Gastrocnemius medialis (tissue), 4 donors: ENCODE results near the gene ZNF492. TPM values are rescaled to one million over a fixed set of nuclear protein-coding genes. Genes with fewer than 3 reads are reported as not detected.

Experiments
- ATAC-seq, 2 donors: fragments of 150-250 bp; one replicate each; pipeline ENCODE4 v1.9.1; 2016
- DNase-seq, 2 donors: peaks; one replicate each; pipeline ENCODE4 v3.0.0-alpha.2; 2019
- H3K27ac ChIP-seq, 4 donors: fragments of 200-600 bp; sonication (generic); 1 replicate in 1 of 4; 2 replicates in 3 of 4; pipeline ENCODE4 v1.5.1; 2016 to 2018; ENCODE audit warnings: mild to moderate bottlenecking in 2 of 4, moderate library complexity in 1 of 4
- H3K27me3 ChIP-seq, 3 donors: fragments of 200-600 bp; sonication (generic) in 2 of 3; 1 replicate in 1 of 3; 2 replicates in 2 of 3; pipeline versions ENCODE4 v1.5.1 to v1.6.0; 2016 to 2019; ENCODE audit warnings: mild to moderate bottlenecking in 1 of 3, moderate library complexity in 1 of 3
- H3K36me3 ChIP-seq, 2 donors: fragments of 200-600 bp; sonication (generic) in 1 of 2; one replicate each; pipeline ENCODE4 v1.5.1; 2017 to 2018
- H3K4me1 ChIP-seq, 2 donors: fragments of 200-600 bp; sonication (generic) in 1 of 2; one replicate each; pipeline ENCODE4 v1.5.1; 2016 to 2017; ENCODE audit warnings: mild to moderate bottlenecking in 2 of 2
- H3K4me3 ChIP-seq, 4 donors: fragments of 200-600 bp; sonication (generic) in 3 of 4; 1 replicate in 1 of 4; 2 replicates in 3 of 4; pipeline ENCODE4 v1.5.1; 2016 to 2019; ENCODE audit warnings: mild to moderate bottlenecking in 2 of 4
- H3K9me3 ChIP-seq, 3 donors: fragments of 200-600 bp; sonication (generic) in 2 of 3; 1 replicate in 1 of 3; 2 replicates in 2 of 3; pipeline ENCODE4 v1.5.1; 2016 to 2019
- POLR2A ChIP-seq, 2 donors: fragments of 450-650 bp; IDR thresholded peaks; one replicate each; pipeline ENCODE4 v1.6.1; 2017; ENCODE audit warnings: antibody characterized with exemption in 2 of 2, mild to moderate bottlenecking in 2 of 2, moderate library complexity in 2 of 2
- in situ Hi-C, 4 donors: fragments of 200-750 bp; cut with MboI; loops; one replicate each; pipeline versions ENCODE4 v1.15.0 to v1.8.0; 2017; ENCODE audit warnings: low sequenced_read_pairs in 4 of 4
- intact Hi-C: fragments of 100-400 bp; cut with DNase I; formaldehyde crosslinking; loops from one replicate; pipeline ENCODE4 v1.15.1; 2023; ENCODE audit warnings: low total_unique reads
- total RNA-seq, 4 donors: library from RNA; depleted of rRNA; stranded (reverse); fragments of >200 nt; gene quantifications; one replicate each; pipeline versions ENCODE4 v1.1.0 to v1.2.3, GENCODE V29; 2016
- TF ChIP-seq, protein P1 (sequence below), 5 experiments: fragments of 450-650 bp in 3 of 5; fragments of 200-600 bp in 2 of 5; sonication (generic) in 2 of 5; IDR thresholded peaks in 4 of 5; conservative IDR thresholded peaks in 1 of 5; 1 replicate in 4 of 5; 2 replicates in 1 of 5; pipeline ENCODE4 v1.5.1; 2016 to 2019; ENCODE audit warnings: antibody characterized with exemption in 5 of 5, mild to moderate bottlenecking in 3 of 5, moderate library complexity in 3 of 5

The ZNF492 gene
- total RNA-seq, 4 donors from 2014 or later: 0.36 TPM; not detected in 3

GRCh38 chr19:22617614-22618320 is 16.4 kb upstream of the ZNF492 start:
- H3K27ac ChIP-seq: no peak overlapping the region
- H3K9me3 ChIP-seq: no peaks in the 10 kb centered on the region
- no peak for ATAC-seq
- H3K27me3 ChIP-seq: peaks cover 0 to 6% (median 0%) of the 10 kb centered on the region in 3 donors
- no peak for DNase-seq
- H3K36me3 ChIP-seq: no peaks in the 10 kb centered on the region
- intact Hi-C loops (no loop called here), in situ Hi-C loops (no loop called here)
- H3K4me1 ChIP-seq: no peaks in the 10 kb centered on the region
- H3K4me3 ChIP-seq: no peak overlapping the region
- no peak for TF ChIP-seq POLR2A (IDR thresholded peaks at IDR 0.05)
- TF ChIP-seq, protein P1, sequence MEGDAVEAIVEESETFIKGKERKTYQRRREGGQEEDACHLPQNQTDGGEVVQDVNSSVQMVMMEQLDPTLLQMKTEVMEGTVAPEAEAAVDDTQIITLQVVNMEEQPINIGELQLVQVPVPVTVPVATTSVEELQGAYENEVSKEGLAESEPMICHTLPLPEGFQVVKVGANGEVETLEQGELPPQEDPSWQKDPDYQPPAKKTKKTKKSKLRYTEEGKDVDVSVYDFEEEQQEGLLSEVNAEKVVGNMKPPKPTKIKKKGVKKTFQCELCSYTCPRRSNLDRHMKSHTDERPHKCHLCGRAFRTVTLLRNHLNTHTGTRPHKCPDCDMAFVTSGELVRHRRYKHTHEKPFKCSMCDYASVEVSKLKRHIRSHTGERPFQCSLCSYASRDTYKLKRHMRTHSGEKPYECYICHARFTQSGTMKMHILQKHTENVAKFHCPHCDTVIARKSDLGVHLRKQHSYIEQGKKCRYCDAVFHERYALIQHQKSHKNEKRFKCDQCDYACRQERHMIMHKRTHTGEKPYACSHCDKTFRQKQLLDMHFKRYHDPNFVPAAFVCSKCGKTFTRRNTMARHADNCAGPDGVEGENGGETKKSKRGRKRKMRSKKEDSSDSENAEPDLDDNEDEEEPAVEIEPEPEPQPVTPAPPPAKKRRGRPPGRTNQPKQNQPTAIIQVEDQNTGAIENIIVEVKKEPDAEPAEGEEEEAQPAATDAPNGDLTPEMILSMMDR (IDR thresholded peaks at IDR 0.05 in 4 of 5, conservative IDR thresholded peaks at IDR 0.05 in 1 of 5): no peak

- Histone ChIP-seq H3K9me3 (no peaks in the 10 kb centered on the region), H3K4me3 (no peak overlapping the region), H3K4me1 (no peaks in the 10 kb centered on the region), H3K27ac (no peak overlapping the region), H3K36me3 (no peaks in the 10 kb centered on the region), H3K27me3 (peaks cover 0 to 16% (median 0%) of the 10 kb centered on the region in 3 donors)
- no peak for TF ChIP-seq POLR2A (IDR thresholded peaks at IDR 0.05)
- TF ChIP-seq, protein P1 (IDR thresholded peaks at IDR 0.05 in 4 of 5, conservative IDR thresholded peaks at IDR 0.05 in 1 of 5): no peak
- DNase-seq: no peak
- intact Hi-C loops (no loop called here), in situ Hi-C loops (no loop called here)
- no peak for ATAC-seq
These were observed 14.8 kb upstream of the ZNF492 start for GRCh38 chr19:22619371-22619770.

- Histone ChIP-seq H3K27me3 (peaks cover 0 to 16% (median 0%) of the 10 kb centered on the region in 3 donors), H3K36me3 (no peaks in the 10 kb centered on the region)
These were observed 14.2 kb upstream of the ZNF492 start for GRCh38 chr19:22619932-22620331.

GRCh38 chr19:22620401-22620800 is 13.7 kb upstream of the ZNF492 start:
- Histone ChIP-seq H3K27ac (no peak overlapping the region), H3K27me3 (peaks cover 0 to 16% (median 0%) of the 10 kb centered on the region in 3 donors), H3K4me3 (no peak overlapping the region), H3K4me1 (no peaks in the 10 kb centered on the region), H3K9me3 (no peaks in the 10 kb centered on the region), H3K36me3 (no peaks in the 10 kb centered on the region)
- DNase-seq (no peak), ATAC-seq (no peak)
- intact Hi-C loops: no loop called here
- TF ChIP-seq, protein P1 (IDR thresholded peaks at IDR 0.05 in 4 of 5, conservative IDR thresholded peaks at IDR 0.05 in 1 of 5): no peak
- no peak for TF ChIP-seq POLR2A (IDR thresholded peaks at IDR 0.05)
- in situ Hi-C loops: no loop called here

More at GRCh38 chr19:22619932-22620331, 14.2 kb upstream of the ZNF492 start:
- Histone ChIP-seq H3K4me1 (no peaks in the 10 kb centered on the region), H3K9me3 (no peaks in the 10 kb centered on the region), H3K27ac (no peak overlapping the region), H3K4me3 (no peak overlapping the region)
- intact Hi-C loops: no loop called here
- ATAC-seq (no peak), DNase-seq (no peak)
- TF ChIP-seq, protein P1 (IDR thresholded peaks at IDR 0.05 in 4 of 5, conservative IDR thresholded peaks at IDR 0.05 in 1 of 5): no peak
- no peak for TF ChIP-seq POLR2A (IDR thresholded peaks at IDR 0.05)
- in situ Hi-C loops: no loop called here
